Skin epidermis (tissue), 12 donors: ENCODE measurements around the gene SKAP1.
"Not testable (repeated sequence)": the region's sequence is repeated elsewhere in the genome, so short reads cannot be mapped to it uniquely, and the experiment has no call there.

Source experiments
- H3K27ac ChIP-seq, 21 experiments: fragments of 200-600 bp; sonication (generic) in 11 of 21; one replicate each; pipeline ENCODE4 v1.5.0; 2020; ENCODE audit warnings: mild to moderate bottlenecking in 3 of 21, inconsistent platforms in 2 of 21, moderate library complexity in 2 of 21
- H3K4me3 ChIP-seq, 7 experiments: fragments of 200-600 bp; sonication (generic) in 2 of 7; one replicate each; pipeline ENCODE4 v1.5.0; 2020; ENCODE audit warnings: inconsistent platforms in 2 of 7, mild to moderate bottlenecking in 2 of 7, moderate library complexity in 1 of 7

The SKAP1 gene

DNA sequence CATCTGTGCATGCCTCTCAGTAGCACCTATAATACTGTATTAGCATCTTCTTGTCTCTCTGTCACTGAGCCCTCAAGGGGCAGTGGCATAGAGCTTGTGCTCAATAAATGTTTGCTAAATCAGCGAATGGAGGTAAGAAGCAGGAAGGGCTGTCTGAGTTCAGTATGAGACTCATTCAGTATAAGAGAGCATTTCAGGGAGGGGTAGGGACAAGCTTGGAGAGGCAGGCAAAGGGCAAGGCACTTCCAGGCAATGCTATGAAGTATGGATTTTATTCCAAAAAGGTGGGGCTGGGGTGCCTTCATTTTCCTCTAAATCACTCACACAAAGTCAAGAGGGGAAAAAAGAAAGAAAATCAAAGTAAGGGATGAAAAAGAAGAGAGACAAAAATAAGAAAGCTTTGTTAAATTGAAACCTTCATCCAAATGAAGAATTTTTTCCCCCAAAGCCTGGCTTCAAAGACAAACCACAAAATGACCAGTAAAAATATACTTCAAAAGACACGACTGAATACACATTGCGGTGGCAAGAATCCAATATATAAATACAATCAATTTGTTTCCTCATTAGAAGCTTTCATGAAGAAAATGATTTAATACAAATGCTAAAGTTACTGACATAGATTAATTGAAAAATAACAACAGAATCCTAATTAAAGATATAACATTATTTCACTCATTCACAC lies 51.2 kb downstream of the SKAP1 start:
- Histone ChIP-seq H3K4me3 (no peak overlapping the region), H3K27ac (no peak overlapping the region)

DNA sequence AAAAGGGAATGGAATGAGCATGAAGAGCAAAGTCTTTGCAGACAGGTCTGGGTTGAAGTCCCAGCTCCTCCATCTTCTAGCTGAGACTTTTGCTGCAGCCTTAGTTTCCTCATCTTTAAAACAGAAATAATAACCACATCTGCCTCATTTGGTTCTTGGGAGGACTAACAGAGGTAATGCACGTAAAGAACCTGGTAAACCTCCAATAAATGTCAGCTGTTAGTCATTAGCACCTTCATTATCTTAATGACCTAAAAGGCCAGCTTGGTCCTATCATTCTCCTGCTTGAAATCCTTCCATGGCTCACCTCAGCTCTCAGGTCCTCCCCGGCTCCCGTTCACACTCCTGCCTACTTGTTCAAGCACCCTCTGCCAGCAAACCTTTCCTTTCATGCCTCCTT lies 51.8 kb downstream of the SKAP1 start:
- Histone ChIP-seq H3K27ac (no peak overlapping the region), H3K4me3 (no peak overlapping the region)

DNA sequence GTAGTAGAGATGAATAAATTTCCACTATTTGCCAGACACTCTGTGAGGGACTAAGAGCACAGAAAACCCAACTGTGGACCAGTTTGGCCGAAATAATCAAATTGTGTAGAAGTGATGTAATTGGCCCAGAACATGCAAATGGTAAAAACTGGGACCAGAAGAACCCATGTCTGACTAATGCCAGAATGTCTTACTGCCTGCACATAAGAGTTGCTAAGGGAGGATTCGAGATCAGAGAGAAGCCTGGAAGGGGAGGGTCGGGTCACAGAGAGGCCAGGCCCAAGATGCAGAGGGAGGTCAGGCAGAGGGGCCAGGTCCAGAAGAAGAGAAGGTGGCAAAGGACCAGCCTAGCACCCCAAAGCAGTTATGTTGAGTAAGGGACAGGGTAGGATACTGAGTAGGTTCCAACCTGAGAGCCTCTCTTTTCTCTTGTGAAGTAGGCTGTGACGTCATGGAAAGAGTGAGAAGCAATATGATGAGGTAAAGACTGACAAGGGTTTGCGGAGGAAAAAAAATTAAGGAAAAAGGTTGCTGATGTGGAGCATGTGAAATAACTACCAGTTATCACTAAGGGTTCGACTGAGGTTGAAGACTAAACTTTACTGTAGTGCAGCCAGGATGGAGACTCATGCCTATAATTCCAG lies 53.2 kb downstream of the SKAP1 start:
- Histone ChIP-seq H3K27ac (no peak overlapping the region), H3K4me3 (no peak overlapping the region)

DNA sequence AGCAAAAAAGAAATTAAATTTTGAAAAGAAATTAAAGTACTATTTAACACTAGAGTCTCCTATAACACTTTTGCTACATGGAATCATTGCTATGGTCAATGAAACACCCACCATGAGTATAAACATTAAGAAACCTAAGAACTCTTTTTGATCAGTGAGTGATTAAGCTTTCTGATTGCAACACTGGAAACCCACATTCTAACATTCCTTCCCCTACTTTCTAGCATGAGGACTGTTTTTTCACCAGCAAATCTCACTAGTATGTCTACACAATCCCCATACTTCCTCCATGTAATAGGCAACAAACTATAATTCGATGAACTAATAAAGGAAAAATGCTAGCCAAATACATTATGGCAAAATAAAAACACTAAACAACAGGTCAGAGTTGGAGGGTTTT lies 54.7 kb downstream of the SKAP1 start:
- Histone ChIP-seq H3K27ac (no peak overlapping the region), H3K4me3 (no peak overlapping the region)

DNA sequence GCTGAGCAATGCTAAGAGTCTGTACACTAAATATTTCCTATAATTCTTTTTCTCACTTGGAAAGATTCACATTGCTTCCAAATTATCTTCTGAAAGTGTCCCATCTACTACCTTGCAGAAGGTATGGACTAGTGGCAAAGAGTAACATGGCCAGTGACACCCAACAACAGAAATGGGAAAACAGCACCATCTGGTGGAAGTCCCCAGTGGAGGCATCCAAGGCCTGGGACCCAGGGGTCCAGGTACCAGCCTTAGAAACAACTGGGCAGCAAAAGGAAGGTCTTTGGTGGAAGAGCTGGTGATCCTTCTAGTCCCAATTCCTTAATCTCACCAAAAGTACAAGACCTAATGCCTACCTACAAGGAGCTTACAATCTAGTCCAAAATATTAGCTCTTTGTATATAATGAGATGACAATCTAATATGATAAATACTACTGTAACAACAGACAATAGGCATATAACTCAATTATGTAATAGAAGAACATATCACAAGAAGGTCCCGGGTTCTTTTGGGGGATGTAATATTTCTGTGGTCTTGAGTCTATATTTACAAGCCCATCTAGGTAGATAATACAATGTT lies 55.3 kb downstream of the SKAP1 start:
- no peak overlapping the region for H3K4me3 ChIP-seq
- H3K27ac ChIP-seq = no peak overlapping the region

DNA sequence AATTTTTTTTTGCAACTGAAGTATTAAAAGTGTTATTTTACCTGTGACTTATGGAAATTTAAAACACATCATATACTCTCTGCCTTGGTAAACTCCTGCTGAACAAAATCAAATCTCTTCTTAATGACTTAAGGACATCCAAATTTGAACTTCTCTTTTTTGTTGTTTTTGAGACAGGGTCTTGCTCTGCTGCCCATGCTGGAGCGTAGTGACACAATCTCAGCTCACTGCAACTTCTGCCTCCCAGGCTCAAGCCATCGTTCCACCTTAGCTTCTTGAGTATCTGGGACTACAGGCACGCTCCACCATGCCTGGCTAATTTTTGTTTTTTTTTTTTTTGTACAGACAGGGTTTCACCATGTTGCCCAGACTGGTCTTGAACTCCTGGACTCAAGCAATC lies 56.1 kb downstream of the SKAP1 start:
- Histone ChIP-seq H3K4me3 (no peak overlapping the region), H3K27ac (no peak overlapping the region)

DNA sequence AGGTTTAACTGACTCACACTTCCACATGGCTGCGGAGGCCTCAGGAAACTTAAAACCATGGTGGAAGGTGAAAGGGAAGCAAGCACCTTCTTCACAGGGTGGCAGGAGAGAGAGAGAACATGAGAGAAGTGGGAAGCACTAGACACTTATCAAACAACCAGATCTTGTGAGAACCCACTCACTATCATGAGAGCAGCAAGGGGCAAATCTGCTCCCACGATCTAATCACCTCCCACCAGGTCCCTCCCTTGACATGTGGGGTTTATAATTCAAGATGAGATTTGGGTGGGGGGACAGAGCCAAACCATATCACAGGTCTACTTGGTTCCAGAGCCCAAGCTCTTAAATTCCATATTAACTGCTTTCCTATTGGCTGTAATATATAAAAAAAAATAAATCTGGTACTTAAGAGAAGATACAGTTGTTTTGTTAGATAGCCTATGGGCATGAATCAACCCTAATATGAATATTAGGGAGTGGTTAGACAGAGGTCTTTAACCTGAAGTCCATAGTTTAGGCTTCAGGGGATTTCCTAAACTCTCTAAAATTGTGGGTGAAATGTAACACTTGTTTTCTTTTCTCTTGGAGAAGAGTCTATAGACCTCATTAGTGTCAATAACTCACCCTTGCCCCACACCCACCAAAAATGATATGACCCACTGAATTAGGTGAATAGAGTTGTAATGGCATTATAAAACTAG lies 56.7 kb downstream of the SKAP1 start:
- Histone ChIP-seq H3K27ac (no peak overlapping the region), H3K4me3 (no peak overlapping the region)

DNA sequence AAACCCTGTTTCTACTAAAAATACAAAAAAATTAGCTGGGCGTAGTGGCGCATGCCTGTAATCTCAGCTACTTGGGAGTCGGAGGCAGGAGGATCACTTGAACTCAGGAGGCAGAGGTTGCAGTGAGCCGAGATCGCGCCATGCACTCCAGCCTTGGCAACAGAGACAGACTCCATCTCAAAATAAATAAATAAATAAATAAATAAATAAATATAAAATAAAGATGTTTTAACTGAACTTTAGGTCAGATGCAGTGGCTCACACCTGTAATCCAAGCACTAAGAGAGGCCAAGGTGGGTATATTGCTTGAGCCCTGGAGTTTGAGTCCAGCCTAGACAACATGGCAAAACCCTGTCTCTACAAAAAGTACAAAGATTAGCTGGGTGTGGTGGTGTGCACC lies 61.0 kb downstream of the SKAP1 start:
- not testable (repeated sequence) for H3K4me3 ChIP-seq, H3K27ac ChIP-seq

DNA sequence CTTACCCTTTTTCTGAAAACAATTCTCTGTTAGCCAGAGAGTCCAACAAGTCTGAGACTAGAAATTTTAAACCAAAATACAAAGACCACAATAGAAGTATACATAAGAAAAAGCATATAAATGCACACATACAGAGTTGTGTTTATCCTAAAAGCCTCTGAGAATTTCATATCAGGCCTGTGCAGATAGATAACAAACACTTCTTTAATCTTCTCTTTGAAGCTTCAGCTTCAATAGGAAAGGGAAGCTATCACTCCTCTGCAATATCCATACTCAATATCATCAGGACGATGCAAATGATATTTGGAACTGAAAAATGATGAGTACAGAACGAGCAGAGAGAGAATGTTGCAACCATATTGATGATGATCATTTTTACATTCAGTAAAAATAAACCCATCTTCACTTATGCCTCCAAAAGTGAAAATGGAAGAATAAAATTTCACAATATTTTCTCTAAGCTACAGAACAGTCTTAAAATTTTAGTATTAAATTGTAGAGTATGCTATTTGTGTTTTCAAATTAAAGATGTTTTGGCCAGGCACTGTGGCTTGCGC lies 61.6 kb downstream of the SKAP1 start:
- Histone ChIP-seq H3K27ac (no peak overlapping the region), H3K4me3 (no peak overlapping the region)

DNA sequence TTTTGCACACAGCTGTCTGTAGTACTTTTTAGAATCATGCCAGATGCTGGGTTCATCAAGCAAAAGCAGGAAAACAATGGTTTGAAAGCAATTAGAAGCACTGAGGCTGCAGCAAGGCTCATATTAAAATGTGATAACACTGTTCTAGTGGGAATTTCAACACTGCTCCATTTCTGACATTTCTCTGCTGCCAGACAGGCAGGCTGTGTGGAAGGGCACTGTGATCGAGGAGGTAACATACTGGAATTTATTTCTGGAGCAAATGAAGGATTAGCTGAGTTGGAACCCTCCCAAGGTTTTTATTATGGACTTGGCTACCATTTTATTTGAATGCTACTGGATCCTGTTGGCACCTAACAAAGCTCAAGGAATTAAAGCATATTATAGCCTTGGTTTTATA lies 66.9 kb downstream of the SKAP1 start:
- H3K27ac ChIP-seq = no peak overlapping the region
- no peak overlapping the region for H3K4me3 ChIP-seq

DNA sequence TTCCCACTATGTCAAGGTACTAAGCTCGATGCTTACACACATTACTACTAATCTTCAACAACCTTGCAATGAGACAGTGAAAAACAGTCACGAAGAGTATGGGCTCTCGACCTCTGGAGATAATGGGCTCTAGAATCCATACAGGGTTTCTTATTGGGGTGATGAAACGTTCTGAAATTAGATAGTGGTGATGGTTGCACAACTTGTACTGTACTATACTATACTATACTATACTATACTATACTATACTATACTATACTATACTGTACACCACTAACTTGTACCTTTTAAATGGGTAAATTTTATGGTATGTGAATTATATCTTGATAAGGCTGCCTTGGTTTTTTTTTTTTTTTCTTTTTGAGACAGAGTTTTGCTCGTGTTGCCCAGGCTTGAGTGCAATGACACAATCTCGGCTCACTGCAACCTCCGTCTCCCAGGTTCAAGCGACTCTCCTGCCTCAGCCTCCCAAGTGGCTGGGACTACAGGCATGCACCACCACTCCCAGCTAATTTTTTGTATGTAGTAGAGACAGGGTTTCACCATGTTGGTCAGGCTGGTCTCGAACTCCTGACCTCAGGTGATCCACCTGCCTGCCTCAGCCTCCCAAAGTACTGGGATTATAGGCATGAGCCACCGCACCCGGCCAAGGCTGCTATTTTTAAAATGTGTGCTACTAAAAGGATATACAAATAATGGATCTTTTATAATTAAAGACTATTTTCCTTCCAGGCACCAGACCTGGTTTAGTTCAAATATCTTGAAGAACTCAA lies 69.0 kb downstream of the SKAP1 start:
- not testable (repeated sequence) for H3K27ac ChIP-seq, H3K4me3 ChIP-seq

DNA sequence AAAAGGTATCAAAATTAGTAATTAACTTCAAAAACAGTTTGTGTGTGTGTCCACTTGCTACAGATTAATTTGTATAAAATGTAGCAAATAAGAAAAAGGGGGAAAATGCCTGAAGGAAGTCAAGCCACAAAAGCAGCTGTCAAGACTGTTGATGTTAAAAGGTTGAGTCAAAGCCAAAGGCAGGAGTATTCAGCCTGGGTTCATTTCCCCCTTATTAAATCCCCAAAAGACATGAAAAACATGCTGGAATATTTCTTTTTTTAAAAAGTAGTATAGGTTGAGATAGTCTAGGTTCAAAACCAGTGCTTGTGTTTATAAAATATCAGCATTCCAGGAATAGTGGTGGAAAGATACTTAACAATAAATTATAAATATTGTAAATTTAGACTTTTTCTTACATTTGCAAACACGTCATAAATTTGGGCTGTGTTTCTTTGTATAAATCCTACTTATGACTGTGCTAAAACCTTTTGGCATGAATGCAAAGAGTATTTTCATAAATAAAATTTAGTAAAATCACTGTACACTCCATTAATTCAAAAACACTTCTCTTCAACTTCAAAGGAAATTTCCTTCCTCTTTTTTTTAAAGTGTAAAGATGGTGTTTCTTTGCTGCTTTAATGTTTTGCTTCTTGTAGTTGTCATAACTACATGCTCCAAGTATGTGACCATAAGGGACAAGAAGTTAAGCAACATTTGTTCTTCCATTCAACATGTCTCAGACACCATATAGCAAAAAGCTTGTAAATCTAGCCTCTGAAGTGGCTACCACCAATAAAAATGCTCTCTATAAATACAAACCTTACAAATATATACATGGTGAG lies 72.0 kb downstream of the SKAP1 start:
- no peak overlapping the region for H3K27ac ChIP-seq
- H3K4me3 ChIP-seq = no peak overlapping the region

DNA sequence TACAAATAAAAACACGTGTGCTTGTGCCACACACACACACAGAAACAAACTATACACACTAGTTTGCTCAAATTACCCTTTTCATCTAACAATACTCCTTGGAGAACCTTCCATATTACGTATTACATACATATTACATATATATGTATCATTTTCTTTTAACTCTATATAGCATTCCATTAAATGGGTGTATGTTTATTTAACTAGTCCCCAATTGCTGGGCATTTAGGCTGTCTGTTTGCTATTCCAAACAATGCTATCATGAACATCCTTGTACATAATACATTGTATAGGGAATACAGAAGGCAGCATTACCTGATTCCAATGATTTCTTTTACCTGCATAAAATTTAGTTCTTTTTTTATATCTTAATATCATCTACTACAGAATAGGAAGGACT lies 73.1 kb downstream of the SKAP1 start:
- Histone ChIP-seq H3K4me3 (no peak overlapping the region), H3K27ac (no peak overlapping the region)

DNA sequence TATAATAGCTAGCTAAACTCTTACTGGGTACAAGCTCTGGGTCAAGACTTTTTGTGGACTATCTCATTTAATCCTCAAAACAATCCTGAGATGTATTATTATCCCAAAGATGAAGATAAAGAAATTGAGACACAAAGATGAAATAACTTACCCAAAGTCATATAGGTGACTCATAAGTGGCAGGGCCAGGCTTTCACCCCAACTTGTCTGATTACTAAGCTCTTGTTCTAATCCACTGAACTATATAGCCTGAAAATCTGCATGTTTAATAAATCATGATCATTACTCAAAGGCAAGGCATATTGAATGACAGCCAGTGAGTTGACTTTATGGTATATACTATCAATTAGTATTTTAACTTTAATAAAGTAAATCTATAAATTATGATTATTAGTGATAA lies 77.4 kb downstream of the SKAP1 start:
- Histone ChIP-seq H3K27ac (no peak overlapping the region), H3K4me3 (no peak overlapping the region)

DNA sequence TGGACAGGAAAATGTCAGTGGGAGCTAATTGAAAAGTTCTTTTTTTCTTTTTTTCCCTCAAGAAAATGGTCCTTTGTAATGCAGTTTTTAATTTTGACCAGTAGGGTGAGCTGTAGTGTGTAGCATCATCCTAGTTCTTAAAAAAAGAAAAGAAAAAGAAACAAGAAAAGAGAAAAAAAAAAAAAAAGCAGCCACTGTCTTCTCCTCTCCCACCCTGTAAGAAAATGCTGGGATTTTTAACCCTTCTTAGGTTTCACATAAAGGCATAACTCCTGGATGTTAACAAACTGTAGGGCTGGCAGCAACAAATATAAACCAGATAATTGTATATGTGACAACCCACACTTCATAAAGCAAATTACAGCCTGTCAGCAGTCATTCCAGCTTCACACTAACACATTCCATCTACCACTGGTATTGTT lies 78.1 kb downstream of the SKAP1 start:
- Histone ChIP-seq H3K4me3 (no peak overlapping the region), H3K27ac (no peak overlapping the region)

DNA sequence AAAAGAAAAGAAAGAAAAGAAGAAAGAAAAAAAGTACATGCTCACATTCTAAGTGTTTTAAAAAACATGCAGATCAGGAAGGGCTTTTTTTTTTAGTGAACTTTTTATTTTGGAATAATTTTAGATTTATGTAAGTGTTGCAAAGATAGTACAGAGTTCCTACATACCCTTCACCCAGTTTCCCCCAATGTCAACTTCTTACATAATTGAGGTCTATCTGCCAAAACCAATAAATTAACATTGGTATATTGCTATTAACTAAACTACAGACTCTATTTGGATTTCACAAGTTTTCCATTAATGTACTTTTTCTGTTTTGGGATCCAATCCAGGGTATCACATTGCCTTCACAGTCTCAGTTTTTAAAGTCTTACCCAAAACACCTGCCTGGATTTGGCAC lies 81.7 kb downstream of the SKAP1 start:
- H3K27ac ChIP-seq = no peak overlapping the region
- H3K4me3 ChIP-seq = no peak overlapping the region

DNA sequence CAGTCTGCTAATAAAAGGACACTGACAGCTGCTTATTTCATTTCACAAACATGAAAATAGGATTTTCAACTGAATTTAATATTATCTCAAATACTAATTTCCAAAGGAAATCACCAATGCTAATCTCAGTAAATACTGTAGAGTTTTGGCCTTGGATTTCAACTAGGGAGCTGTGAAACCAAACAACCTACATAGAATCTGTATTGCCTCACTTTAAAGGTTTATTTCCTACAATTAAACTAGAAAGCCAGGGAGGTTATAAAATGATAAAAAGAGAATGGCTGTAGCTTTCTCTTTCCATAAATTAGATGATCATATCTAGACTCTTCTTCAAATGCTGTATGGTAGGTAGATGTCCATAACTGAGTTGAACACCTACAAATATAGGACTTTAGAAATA lies 82.8 kb downstream of the SKAP1 start:
- H3K4me3 ChIP-seq = no peak overlapping the region
- H3K27ac ChIP-seq = no peak overlapping the region

DNA sequence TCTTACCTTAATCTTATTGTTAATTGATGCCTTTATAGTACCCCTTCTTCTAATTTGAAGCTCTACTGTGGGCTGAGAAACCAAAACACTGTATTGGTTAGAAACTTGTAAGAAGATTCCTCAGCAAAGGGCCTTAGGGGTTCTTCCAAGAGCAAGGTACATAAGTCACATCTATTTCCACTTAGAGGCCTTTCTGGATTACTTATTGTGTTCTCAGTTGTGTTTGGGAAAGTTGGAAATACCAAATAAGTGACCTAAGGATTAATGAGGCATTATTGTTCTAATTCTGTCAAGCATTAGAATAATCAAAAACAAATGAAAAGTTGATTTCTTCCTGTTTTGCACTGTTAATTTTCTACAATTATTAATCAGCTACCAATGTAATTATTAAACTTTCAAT lies 85.8 kb downstream of the SKAP1 start:
- H3K27ac ChIP-seq = no peak overlapping the region
- H3K4me3 ChIP-seq = no peak overlapping the region

DNA sequence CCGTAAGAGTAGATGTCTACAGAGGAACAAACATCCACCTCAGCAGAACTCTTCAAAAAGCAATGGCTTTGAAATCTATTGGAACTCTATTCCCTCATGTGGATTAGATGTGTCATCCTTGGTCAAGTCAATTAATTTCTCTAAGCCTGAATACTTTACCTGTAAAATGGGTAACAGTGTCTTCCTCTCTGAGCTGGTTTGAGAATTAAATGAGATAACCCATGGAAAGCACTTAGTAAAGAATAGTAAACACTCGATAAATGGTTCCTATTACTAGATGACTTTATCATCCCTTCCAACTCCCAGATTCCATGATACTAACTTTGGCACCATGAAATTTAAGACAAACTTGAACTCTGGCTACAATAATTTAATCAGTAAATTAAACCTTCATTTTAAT lies 89.1 kb downstream of the SKAP1 start:
- Histone ChIP-seq H3K4me3 (no peak overlapping the region), H3K27ac (no peak overlapping the region)
